ENCODE measurements around the gene ARHGAP22.

DNA sequence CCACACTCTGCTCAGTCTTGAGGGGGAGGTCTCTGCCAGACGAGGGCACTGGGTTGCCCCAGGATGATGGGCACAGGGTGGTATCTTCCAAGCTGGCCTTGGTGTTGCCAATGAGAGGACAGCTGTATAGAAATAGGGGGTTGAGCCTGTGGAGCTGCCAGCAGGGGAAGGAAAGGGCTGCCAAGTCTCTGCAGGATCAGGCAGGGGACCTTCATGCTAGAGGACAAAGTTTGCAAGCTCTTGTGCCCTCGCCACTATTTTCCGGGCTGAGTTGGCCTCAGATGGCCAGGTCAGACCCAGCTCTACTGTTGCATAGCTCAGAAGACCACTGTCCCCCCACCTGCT lies 68.7 kb downstream of the ARHGAP22 start:
- TF ChIP-seq, protein P1, sequence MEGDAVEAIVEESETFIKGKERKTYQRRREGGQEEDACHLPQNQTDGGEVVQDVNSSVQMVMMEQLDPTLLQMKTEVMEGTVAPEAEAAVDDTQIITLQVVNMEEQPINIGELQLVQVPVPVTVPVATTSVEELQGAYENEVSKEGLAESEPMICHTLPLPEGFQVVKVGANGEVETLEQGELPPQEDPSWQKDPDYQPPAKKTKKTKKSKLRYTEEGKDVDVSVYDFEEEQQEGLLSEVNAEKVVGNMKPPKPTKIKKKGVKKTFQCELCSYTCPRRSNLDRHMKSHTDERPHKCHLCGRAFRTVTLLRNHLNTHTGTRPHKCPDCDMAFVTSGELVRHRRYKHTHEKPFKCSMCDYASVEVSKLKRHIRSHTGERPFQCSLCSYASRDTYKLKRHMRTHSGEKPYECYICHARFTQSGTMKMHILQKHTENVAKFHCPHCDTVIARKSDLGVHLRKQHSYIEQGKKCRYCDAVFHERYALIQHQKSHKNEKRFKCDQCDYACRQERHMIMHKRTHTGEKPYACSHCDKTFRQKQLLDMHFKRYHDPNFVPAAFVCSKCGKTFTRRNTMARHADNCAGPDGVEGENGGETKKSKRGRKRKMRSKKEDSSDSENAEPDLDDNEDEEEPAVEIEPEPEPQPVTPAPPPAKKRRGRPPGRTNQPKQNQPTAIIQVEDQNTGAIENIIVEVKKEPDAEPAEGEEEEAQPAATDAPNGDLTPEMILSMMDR (IDR thresholded peaks at IDR 0.05): no peak
- TF ChIP-seq POLR2A (IDR thresholded peaks at IDR 0.05): no peak
